Urinary bladder (tissue), 4 donors: ENCODE data around the gene VPS8. TPM values are rescaled to one million over a fixed set of nuclear protein-coding genes. Genes with fewer than 3 reads are reported as not detected.

Source experiments
- DNase-seq: peaks from one replicate; pipeline ENCODE4 v3.0.0-alpha.2; 2015; ENCODE audit errors: extremely low spot score
- H3K27ac ChIP-seq: one replicate; pipeline ENCODE4 v1.5.1; 2013; ENCODE audit warnings: low read depth, mild to moderate bottlenecking, moderate library complexity
- H3K36me3 ChIP-seq: one replicate; pipeline ENCODE4 v1.6.1; 2013; ENCODE audit warnings: mild to moderate bottlenecking, moderate library complexity; ENCODE audit not compliant: insufficient read depth
- H3K4me1 ChIP-seq: one replicate; pipeline ENCODE4 v1.6.1; 2013; ENCODE audit warnings: mild to moderate bottlenecking, moderate library complexity; ENCODE audit not compliant: insufficient read depth
- H3K4me3 ChIP-seq: one replicate; pipeline ENCODE4 v1.5.1; 2013; ENCODE audit warnings: low read depth, low read length
- WGBS: extraction: QIAGEN DNeasy Blood & Tissue Kit; methylation state at CpG from one replicate; pipeline ENCODE4 v1.1.7; 2013; 5-methylcytosine and 5-hydroxymethylcytosine counted together
- polyA plus RNA-seq: library from polyadenylated mRNA; stranded (reverse); fragments of 200-250 nt; gene quantifications from one replicate; pipeline ENCODE4 v1.2.3, GENCODE V29; 2013
- total RNA-seq: library from RNA; depleted of rRNA; stranded (reverse); fragments of >200 nt; gene quantifications from one replicate; pipeline ENCODE4 v1.2.3, GENCODE V29; 2014
- donor health status: healthy with polysubstance abuse.
- donor health status: healthy.

VPS8 gene
- total and polyA plus RNA-seq, 2 donors: 14.0 to 200 TPM

- Histone ChIP-seq H3K27ac (no peak overlapping the region), H3K4me1 (no peaks in the 10 kb centered on the region), H3K4me3 (no peak overlapping the region), H3K36me3 (peaks cover 11% of the 10 kb centered on the region)
- no peak for DNase-seq
- 56% methylated on average over 2 of the region's 2 CpGs for WGBS
Measured at GRCh38 chr3:184836090-184836822, 24.3 kb downstream of the VPS8 start.

DNA sequence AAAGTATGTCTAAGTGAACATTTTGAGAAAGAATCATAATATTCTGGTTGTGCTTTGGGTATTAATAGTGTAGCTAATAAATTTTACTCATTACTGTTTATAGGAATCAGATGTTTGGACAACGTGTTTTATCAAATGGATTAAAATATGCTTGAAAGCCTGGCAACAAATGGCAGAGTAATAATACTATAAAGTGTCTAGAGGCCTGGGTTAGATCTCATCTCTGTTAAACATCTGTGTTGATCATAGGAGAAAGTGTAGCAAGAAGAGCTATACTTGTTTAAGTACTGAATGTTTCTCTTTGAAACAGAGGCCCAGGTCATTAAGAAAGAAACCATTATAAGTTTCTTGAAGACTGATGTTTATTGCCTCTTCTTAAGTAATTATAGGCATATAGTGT is 30.5 kb downstream of the VPS8 start:
- no peaks in the 10 kb centered on the region for H3K36me3 ChIP-seq
- no peaks in the 10 kb centered on the region for H3K4me1 ChIP-seq
- H3K4me3 ChIP-seq: no peak overlapping the region
- 22% methylated on average over 1 of the region's 1 CpG for WGBS
- H3K27ac ChIP-seq: no peak overlapping the region
- no peak for DNase-seq

DNA sequence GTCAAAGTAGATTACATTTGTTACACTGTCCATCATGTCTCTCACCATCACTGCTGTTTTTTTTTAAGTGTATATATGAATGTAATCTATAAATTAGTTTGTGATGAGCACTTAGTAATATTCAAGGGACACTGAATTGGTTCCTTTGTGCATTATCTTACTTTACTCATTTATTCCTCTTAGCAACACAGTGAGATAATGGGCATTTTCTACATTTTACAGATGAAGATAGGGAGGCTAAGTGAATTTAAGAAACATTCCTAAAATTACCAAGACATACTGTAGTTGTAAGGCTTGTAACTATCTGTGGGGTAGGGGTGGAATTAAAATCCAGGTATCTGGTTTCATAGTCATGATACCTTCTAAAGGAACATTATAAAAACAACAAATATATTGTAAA is 33.9 kb downstream of the VPS8 start:
- no peaks in the 10 kb centered on the region for H3K4me1 ChIP-seq
- DNase-seq: no peak
- peaks cover 2% of the 10 kb centered on the region for H3K36me3 ChIP-seq
- H3K4me3 ChIP-seq: no peak overlapping the region
- no peak overlapping the region for H3K27ac ChIP-seq

DNA sequence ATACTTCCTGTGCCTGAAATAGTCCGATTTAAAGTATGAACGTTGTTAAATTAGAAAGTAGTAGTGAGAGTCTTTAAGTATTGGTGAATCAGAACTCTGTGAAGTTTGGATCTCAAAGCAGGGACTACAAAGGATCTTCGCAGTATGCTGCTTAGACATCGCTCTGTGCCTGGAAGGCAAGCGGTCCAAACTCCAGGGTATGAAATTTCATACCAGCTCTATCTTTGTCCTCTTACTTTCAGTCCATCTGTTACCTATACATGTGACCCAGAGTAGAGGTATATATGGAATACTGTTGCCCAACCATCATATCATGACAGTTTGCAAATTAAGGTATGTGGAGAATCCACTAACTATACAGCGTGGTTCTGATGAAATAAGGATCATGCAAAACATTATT is 34.5 kb downstream of the VPS8 start:
- WGBS: 91% methylated on average over 6 of the region's 6 CpGs
- H3K27ac ChIP-seq: no peak overlapping the region
- no peak overlapping the region for H3K4me3 ChIP-seq
- H3K36me3 ChIP-seq: peaks cover 2% of the 10 kb centered on the region
- H3K4me1 ChIP-seq: no peaks in the 10 kb centered on the region
- no peak for DNase-seq

- Histone ChIP-seq H3K4me3 (no peak overlapping the region), H3K4me1 (no peaks in the 10 kb centered on the region), H3K27ac (no peak overlapping the region), H3K36me3 (peaks cover 4% of the 10 kb centered on the region)
- 82% methylated on average over 4 of the region's 4 CpGs for WGBS
- DNase-seq: no peak
Measured at GRCh38 chr3:184848934-184849333, 37.0 kb downstream of the VPS8 start.

GRCh38 chr3:184850201-184850600 is 38.2 kb downstream of the VPS8 start:
- DNase-seq: no peak
- Histone ChIP-seq H3K4me3 (no peak overlapping the region), H3K36me3 (peaks cover 4% of the 10 kb centered on the region), H3K27ac (no peak overlapping the region), H3K4me1 (no peaks in the 10 kb centered on the region)
- WGBS: 79% methylated on average over 2 of the region's 2 CpGs

DNA sequence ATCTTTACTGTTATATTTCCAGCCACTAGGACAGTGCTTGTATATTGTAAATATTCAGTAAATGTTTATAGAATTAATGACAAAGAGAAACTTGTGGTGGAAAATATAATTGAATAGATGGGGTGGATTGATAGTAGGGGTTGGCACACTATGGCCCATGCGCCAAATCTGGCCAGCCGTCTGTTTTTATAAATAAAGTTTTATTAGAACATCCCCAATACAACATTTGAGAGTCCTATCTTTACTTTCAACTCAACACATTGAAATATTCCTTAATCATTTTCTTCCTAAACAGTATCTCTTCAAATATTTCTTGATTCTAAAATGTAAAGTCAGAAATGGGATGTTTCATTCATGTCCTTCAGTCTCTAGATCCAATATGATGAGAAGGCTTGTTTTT is 45.1 kb downstream of the VPS8 start:
- DNase-seq: no peak
- H3K4me3 ChIP-seq: no peak overlapping the region
- 95% methylated on average over 2 of the region's 2 CpGs for WGBS
- no peak overlapping the region for H3K27ac ChIP-seq
- no peaks in the 10 kb centered on the region for H3K4me1 ChIP-seq
- H3K36me3 ChIP-seq: peaks cover 2% of the 10 kb centered on the region

DNA sequence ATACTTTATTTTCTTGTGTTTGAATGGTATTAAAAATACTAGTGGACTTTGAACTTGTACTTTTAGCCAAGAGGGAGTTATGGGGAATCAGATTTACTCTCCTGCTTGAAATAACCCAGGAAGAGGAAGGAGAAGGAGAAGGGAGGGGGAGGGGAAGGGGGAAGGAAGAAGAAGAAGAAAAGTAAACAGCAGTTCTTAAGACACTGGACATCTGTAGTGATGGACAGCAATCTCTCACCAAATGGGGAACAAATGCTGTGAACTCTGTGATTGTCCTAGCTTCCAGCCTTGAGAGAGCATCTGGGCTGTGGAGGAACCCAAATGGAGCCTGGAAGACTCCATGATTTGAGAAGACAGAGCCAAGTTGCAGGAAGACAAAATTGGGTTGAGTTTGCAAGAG is 52.0 kb downstream of the VPS8 start:
- Histone ChIP-seq H3K36me3 (peaks cover 2% of the 10 kb centered on the region), H3K4me1 (no peaks in the 10 kb centered on the region), H3K27ac (no peak overlapping the region), H3K4me3 (no peak overlapping the region)
- DNase-seq: no peak

- WGBS: 77% methylated on average over 2 of the region's 2 CpGs
- peaks cover 2% of the 10 kb centered on the region for H3K36me3 ChIP-seq
Measured at GRCh38 chr3:184868477-184868876, 56.5 kb downstream of the VPS8 start.

GRCh38 chr3:184872200-184872599 is 60.2 kb downstream of the VPS8 start:
- H3K4me3 ChIP-seq: no peak overlapping the region
- H3K4me1 ChIP-seq: no peaks in the 10 kb centered on the region
- 66% methylated on average over 4 of the region's 4 CpGs for WGBS
- H3K27ac ChIP-seq: no peak overlapping the region
- DNase-seq: no peak
- no peaks in the 10 kb centered on the region for H3K36me3 ChIP-seq

More at GRCh38 chr3:184868477-184868876, 56.5 kb downstream of the VPS8 start:
- DNase-seq: no peak
- no peaks in the 10 kb centered on the region for H3K4me1 ChIP-seq
- no peak overlapping the region for H3K27ac ChIP-seq
- no peak overlapping the region for H3K4me3 ChIP-seq

DNA sequence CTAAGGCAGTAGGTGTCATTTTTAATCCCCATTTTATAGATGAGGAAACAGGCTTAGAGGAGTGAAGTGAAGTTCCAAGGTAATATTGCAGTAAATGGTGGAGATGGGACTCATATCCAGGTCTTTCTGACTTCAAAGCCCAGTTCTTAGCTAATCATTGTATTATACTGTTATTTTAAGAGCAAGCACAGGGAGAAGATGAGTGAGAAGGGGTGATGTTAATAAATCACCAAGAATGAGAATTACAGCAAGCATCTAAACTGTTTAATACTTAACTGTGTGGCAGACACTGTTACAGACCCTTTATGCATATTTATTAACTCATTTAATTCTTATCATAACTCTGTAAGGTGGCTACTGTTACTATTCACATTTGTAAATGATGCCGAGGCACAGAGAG is 61.2 kb downstream of the VPS8 start:
- Histone ChIP-seq H3K27ac (no peak overlapping the region), H3K4me1 (no peaks in the 10 kb centered on the region), H3K4me3 (no peak overlapping the region), H3K36me3 (no peaks in the 10 kb centered on the region)
- WGBS: 86% methylated on average over 1 of the region's 1 CpG
- no peak for DNase-seq

GRCh38 chr3:184874709-184875644 is 63.0 kb downstream of the VPS8 start:
- WGBS: 73% methylated on average over 5 of the region's 5 CpGs
- Histone ChIP-seq H3K4me1 (no peaks in the 10 kb centered on the region), H3K36me3 (peaks cover 2% of the 10 kb centered on the region), H3K4me3 (no peak overlapping the region), H3K27ac (no peak overlapping the region)
- no peak for DNase-seq

DNA sequence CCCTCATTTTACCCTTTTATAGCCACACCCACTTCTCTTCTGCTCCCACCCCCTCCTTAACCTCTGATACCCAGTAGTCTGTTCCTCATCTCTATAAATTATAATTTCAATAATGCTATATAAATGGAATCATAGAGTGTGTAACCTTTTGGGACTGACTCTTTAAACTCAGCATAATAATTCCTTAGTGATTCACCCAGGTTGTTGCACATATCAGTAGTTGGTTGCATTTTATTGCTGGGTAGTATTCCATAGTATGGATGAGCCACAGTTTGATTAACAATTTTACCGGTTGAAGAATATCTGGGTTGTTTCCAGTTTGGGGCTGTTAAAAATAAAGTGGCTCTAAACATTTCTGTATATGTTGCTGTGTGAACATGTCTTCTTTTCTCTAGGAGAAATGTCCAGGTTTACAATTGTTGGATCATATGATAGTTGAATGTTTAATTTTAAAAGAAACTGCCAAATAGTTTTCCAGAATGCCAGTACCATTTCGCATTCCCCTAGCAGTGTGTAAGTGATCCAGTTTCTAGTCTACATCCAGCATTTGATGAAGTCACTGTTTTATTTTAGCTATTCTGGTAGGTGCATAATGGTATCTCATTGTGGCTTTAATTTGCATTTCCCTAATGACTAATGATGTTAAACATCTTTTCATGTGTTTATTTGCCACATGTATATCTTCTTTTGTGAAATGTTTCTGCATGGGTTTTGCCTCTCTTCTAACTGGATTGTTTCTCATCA is 68.5 kb downstream of the VPS8 start:
- H3K4me1 ChIP-seq: no peaks in the 10 kb centered on the region
- WGBS: 70% methylated on average over 2 of the region's 2 CpGs
- DNase-seq: no peak
- H3K36me3 ChIP-seq: peaks cover 2% of the 10 kb centered on the region
- H3K27ac ChIP-seq: no peak overlapping the region
- H3K4me3 ChIP-seq: no peak overlapping the region
